Osteoblast (primary cell): Measurements from ENCODE around the gene OXLD1. TPM values are rescaled to one million over a fixed set of nuclear protein-coding genes. Genes with fewer than 3 reads are reported as not detected.

Source experiments
- DNase-seq: peaks from one replicate; pipeline ENCODE4 v3.0.0; 2011; ENCODE audit warnings: low spot score, mixed read lengths; ENCODE audit not compliant: insufficient read length; ENCODE audit errors: missing footprints
- H2AFZ ChIP-seq: 2 replicates; pipeline ENCODE4 v1.6.0; 2011; ENCODE audit warnings: mild to moderate bottlenecking, low read length
- H3K27ac ChIP-seq: 2 replicates; pipeline ENCODE4 v1.5.1; 2011; ENCODE audit warnings: mild to moderate bottlenecking, low read depth, low read length, moderate library complexity
- H3K27me3 ChIP-seq: 2 replicates; pipeline ENCODE4 v1.6.0; 2012; ENCODE audit warnings: mild to moderate bottlenecking, control low read depth, inconsistent platforms, low read length, moderate library complexity; ENCODE audit not compliant: insufficient read depth
- H3K36me3 ChIP-seq: 2 replicates; pipeline ENCODE4 v1.5.1; 2011; ENCODE audit warnings: mild to moderate bottlenecking, low read length, control low read depth, moderate library complexity; ENCODE audit not compliant: insufficient read depth
- H3K4me1 ChIP-seq: 2 replicates; pipeline ENCODE4 v1.5.1; 2011; ENCODE audit warnings: mild to moderate bottlenecking, low read length, control low read depth, moderate library complexity; ENCODE audit not compliant: insufficient read depth
- H3K4me2 ChIP-seq: 2 replicates; pipeline ENCODE4 v1.6.0; 2011; ENCODE audit warnings: mild to moderate bottlenecking, low read length; ENCODE audit not compliant: insufficient read depth
- H3K4me3 ChIP-seq: fragments of 200-600 bp; sonication (generic); 3 replicates; pipeline ENCODE4 v1.5.1; 2012; ENCODE audit warnings: mild to moderate bottlenecking, low read length, inconsistent platforms; ENCODE audit not compliant: insufficient read depth
- H3K79me2 ChIP-seq: 2 replicates; pipeline ENCODE4 v1.6.0; 2012; ENCODE audit warnings: mild to moderate bottlenecking, low read length, control low read depth, inconsistent platforms; ENCODE audit not compliant: insufficient read depth
- H3K9me3 ChIP-seq: 2 replicates; pipeline ENCODE4 v1.5.1; 2011; ENCODE audit warnings: low read depth, low read length, control low read depth
- H4K20me1 ChIP-seq: 2 replicates; pipeline ENCODE4 v1.6.0; 2012; ENCODE audit warnings: mild to moderate bottlenecking, low read length, control low read depth; ENCODE audit not compliant: insufficient read depth
- total RNA-seq: library from RNA; depleted of rRNA; stranded (reverse); fragments of >200 nt; gene quantifications from 2 replicates; pipeline ENCODE4 v1.2.3, GENCODE V29; 2012
- TF ChIP-seq, protein P1 (sequence below): IDR thresholded peaks from 2 replicates; pipeline ENCODE4 v1.5.1; 2011; ENCODE audit warnings: mild to moderate bottlenecking, low read depth, low read length, moderate library complexity; ENCODE audit errors: extremely low read depth

Gene OXLD1
- total RNA-seq = 21.0 and 21.5 TPM in 2 replicates

DNA sequence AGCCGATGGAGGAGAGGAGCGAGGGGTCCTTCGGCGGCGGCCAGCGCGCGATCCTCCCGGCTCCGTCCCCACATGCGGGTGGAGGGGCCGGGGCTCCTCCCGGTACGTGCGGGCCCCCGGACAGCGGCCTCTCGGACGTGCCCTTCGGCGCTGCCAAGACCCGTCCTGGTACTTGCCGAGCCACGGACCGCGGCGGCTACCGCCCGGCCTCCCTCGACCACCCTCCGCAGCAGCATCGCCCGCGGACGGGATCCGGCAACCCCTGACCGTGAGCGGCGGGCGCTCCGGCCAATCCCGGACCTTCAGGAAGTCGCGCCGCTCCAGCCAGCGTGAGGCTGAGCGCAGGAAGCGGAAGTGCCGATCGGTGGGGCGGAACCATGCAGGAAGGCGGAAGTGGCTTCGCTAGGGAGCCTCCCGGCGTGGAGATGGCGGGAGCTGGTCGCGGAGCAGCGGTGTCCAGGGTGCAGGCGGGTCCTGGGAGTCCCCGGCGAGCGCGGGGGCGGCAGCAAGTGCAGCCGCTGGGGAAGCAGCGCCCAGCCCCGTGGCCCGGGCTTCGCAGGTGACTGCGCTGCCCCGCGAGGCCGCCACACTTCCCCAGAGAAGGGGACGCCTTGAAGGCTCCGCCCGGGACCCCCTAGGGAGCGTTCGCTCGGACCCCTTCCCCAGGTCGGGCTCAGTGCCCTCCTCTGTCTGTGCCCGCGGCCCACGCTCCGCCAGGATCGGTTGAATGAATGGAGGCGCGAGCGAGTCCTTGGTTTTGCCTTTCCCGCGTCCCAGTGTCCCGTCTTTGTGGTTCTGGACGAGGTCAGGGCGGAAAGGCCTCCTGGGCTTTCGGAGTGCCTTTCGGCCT, at the start of gene OXLD1, which contains the start of gene CCDC137:
Gene OXLD1, minus strand, starts transcription at position 264 of the 850 bp plus-strand sequence. Its CDS starts 28 bp downstream, at position 236.
Gene CCDC137, plus strand, starts transcription at position 396 of the 850 bp plus-strand sequence. Its CDS starts 30 bp downstream, at position 426.
- TF ChIP-seq, protein P1, sequence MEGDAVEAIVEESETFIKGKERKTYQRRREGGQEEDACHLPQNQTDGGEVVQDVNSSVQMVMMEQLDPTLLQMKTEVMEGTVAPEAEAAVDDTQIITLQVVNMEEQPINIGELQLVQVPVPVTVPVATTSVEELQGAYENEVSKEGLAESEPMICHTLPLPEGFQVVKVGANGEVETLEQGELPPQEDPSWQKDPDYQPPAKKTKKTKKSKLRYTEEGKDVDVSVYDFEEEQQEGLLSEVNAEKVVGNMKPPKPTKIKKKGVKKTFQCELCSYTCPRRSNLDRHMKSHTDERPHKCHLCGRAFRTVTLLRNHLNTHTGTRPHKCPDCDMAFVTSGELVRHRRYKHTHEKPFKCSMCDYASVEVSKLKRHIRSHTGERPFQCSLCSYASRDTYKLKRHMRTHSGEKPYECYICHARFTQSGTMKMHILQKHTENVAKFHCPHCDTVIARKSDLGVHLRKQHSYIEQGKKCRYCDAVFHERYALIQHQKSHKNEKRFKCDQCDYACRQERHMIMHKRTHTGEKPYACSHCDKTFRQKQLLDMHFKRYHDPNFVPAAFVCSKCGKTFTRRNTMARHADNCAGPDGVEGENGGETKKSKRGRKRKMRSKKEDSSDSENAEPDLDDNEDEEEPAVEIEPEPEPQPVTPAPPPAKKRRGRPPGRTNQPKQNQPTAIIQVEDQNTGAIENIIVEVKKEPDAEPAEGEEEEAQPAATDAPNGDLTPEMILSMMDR = no peak
- peaks cover 20% of the 10 kb centered on the region for H3K36me3 ChIP-seq
- no peaks in the 10 kb centered on the region for H4K20me1 ChIP-seq
- peak within 1 kb of the TSS; percentile 89 for H3K4me3 ChIP-seq
- peak within 1 kb of the TSS; percentile 98 for H3K4me2 ChIP-seq
- peak; percentile 100 for DNase-seq
- peak within 1 kb of the TSS; percentile 90 for H2AFZ ChIP-seq
- H3K27ac ChIP-seq = peak within 1 kb of the TSS; percentile 74
- peaks cover 35% of the 10 kb centered on the region for H3K79me2 ChIP-seq
- no peaks in the 10 kb centered on the region for H3K27me3 ChIP-seq
- H3K9me3 ChIP-seq = no peaks in the 10 kb centered on the region
- peaks cover 13% of the 10 kb centered on the region for H3K4me1 ChIP-seq

DNA sequence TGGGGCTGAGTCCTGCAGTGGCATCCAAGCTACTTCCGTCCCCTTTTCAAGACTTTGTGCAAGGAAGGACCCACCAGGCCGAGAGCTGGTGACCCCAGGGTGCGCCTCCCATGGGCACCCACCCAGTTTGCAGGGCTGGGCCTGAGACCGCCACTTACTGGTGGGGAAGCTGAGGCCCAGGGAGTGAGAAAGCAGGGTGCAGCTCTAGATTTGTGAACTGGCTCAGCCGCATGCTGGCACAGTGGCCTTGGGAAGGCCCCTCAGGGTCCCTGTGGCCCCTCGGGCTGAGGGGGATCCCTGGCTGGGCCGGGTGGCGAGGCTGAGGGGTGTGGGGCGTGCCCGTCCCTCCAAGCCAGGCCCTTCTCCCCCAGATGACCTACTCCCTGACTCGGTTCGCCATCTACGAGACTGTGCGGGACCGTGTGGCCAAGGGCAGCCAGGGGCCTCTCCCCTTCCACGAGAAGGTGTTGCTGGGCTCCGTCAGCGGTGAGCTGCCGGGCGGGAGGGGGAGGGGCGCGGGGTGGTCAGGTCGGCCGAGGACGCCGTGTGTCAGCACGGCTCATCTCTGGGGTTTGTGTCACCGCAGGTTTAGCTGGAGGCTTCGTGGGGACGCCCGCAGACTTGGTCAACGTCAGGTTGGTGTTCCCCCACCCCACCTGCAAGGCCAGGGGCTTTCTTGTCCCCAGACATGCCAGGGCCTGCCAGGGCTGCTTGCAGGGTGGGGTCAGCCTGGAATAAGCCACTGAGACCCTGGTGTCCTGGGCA, 48.9 kb upstream of the OXLD1 start:
- no peak overlapping the region for H3K27ac ChIP-seq
- peaks cover 25% of the 10 kb centered on the region for H3K4me1 ChIP-seq
- H3K79me2 ChIP-seq = peaks cover 3% of the 10 kb centered on the region
- H3K9me3 ChIP-seq = no peaks in the 10 kb centered on the region
- H3K4me2 ChIP-seq = no peak overlapping the region
- no peak overlapping the region for H2AFZ ChIP-seq
- no peaks in the 10 kb centered on the region for H3K36me3 ChIP-seq
- TF ChIP-seq, protein P1 = no peak
- no peaks in the 10 kb centered on the region for H3K27me3 ChIP-seq
- H3K4me3 ChIP-seq = no peak overlapping the region
- peaks cover 10% of the 10 kb centered on the region for H4K20me1 ChIP-seq
- DNase-seq = peak; percentile 82

DNA sequence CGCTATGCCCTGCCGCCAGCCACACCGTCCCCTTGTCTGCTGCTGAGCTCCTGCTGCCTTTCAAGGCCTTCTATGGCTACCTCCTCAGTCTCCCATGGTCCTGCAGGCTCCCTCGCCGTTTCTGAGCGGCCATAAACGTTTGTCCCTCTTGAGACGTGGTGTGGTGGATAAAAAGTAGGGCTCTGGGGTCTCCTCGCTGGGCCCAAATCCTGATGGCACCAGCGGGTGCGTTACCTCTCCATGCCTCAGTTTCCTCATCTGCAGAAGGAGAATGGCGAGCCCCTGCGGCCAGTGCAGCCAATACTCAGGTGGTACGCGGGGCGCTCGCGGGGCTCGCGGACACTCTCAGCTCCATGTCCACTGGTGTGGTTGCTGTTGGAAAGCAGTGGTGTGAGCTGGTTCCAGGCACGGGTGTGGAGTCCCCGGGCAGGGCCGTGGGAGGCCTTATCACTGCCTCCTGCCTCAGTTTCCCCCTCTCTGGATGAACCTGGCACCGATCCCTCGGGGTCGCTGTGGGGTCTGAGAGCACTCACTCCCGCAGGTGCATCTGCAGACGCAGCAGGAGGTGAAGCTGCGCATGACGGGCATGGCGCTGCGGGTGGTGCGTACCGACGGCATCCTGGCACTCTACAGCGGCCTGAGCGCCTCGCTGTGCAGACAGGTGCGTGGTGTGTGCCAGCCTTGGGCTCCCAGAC, 48.2 kb upstream of the OXLD1 start:
- H3K79me2 ChIP-seq = peaks cover 3% of the 10 kb centered on the region
- H2AFZ ChIP-seq = no peak overlapping the region
- no peaks in the 10 kb centered on the region for H3K9me3 ChIP-seq
- peak; percentile 45 for DNase-seq
- H3K4me1 ChIP-seq = peaks cover 27% of the 10 kb centered on the region
- TF ChIP-seq, protein P1 = no peak
- no peak overlapping the region for H3K4me2 ChIP-seq
- no peaks in the 10 kb centered on the region for H3K36me3 ChIP-seq
- H3K4me3 ChIP-seq = no peak overlapping the region
- no peak overlapping the region for H3K27ac ChIP-seq
- peaks cover 10% of the 10 kb centered on the region for H4K20me1 ChIP-seq
- H3K27me3 ChIP-seq = no peaks in the 10 kb centered on the region
